HepG2 (cell line): ENCODE measurements around the gene IL27RA. TPM values are rescaled to one million over a fixed set of nuclear protein-coding genes. Genes with fewer than 3 reads are reported as not detected.

Source experiments
- ARHGAP35 ChIP-seq: sonication (generic); formaldehyde crosslinking; IDR thresholded peaks from 2 replicates; pipeline ENCODE4 v1.9.0; 2022; ENCODE audit warnings: mild to moderate bottlenecking, inconsistent platforms, moderate library complexity, missing genetic modification reagents, borderline replicate concordance
- ARNT2 ChIP-seq: sonication (generic); formaldehyde crosslinking; IDR thresholded peaks from 2 replicates; pipeline ENCODE4 v1.8.0; 2022; ENCODE audit warnings: mild to moderate bottlenecking, low read depth, missing genetic modification reagents, moderate library complexity
- FOXO1 ChIP-seq: sonication (generic); formaldehyde crosslinking; IDR thresholded peaks from 2 replicates; pipeline ENCODE4 v1.4.0; 2020; ENCODE audit warnings: missing genetic modification reagents
- HDAC1 ChIP-seq: sonication (generic); formaldehyde crosslinking; IDR thresholded peaks from 2 replicates; pipeline ENCODE4 v1.5.1; 2020; ENCODE audit warnings: mild to moderate bottlenecking, missing genetic modification reagents
- KLF16 ChIP-seq, 2 experiments: sonication (generic) in 1 of 2; formaldehyde crosslinking in 1 of 2; IDR thresholded peaks; 2 replicates each; pipeline versions ENCODE4 v1.6.1 to v1.8.0; 2016 to 2023; ENCODE audit warnings: missing genetic modification reagents in 2 of 2, missing compliant biosample characterization in 1 of 2
- MED8 ChIP-seq: sonication (generic); formaldehyde crosslinking; IDR thresholded peaks from 2 replicates; pipeline ENCODE4 v1.8.1; 2023; ENCODE audit warnings: mild to moderate bottlenecking, missing genetic modification reagents; ENCODE audit not compliant: insufficient replicate concordance
- MXD1 ChIP-seq: sonication (generic); formaldehyde crosslinking; IDR thresholded peaks from 2 replicates; pipeline ENCODE4 v1.4.0; 2020; ENCODE audit warnings: mild to moderate bottlenecking, missing genetic modification reagents
- PHB2 ChIP-seq: fragments of 450-650 bp; IDR thresholded peaks from 2 replicates; pipeline ENCODE4 v1.6.1; 2018; ENCODE audit not compliant: partially characterized antibody
- TEAD2 ChIP-seq: sonication (generic); formaldehyde crosslinking; IDR thresholded peaks from 2 replicates; pipeline ENCODE4 v1.9.0; 2021; ENCODE audit warnings: missing genetic modification reagents
- ZFP41 ChIP-seq: sonication (generic); formaldehyde crosslinking; IDR thresholded peaks from 2 replicates; pipeline ENCODE4 v1.4.0; 2020; ENCODE audit warnings: mild to moderate bottlenecking, missing genetic modification reagents, borderline replicate concordance
- ZNF407 ChIP-seq: sonication (generic); formaldehyde crosslinking; IDR thresholded peaks from one replicate; pipeline ENCODE4 v1.5.1; 2020; ENCODE audit warnings: mild to moderate bottlenecking, missing genetic modification reagents; ENCODE audit errors: not compliant biosample characterization
- ZNF44 ChIP-seq: sonication (generic); formaldehyde crosslinking; IDR thresholded peaks from 2 replicates; pipeline ENCODE4 v1.5.1; 2020; ENCODE audit warnings: mild to moderate bottlenecking, missing genetic modification reagents
- ZNF746 ChIP-seq: sonication (generic); formaldehyde crosslinking; IDR thresholded peaks from 2 replicates; pipeline ENCODE4 v1.8.0; 2022; ENCODE audit warnings: mild to moderate bottlenecking, missing genetic modification reagents
- ZSCAN9 ChIP-seq: IDR thresholded peaks from 2 replicates; pipeline ENCODE4 v1.6.1; 2016; ENCODE audit warnings: borderline replicate concordance
- polyA plus RNA-seq, 8 experiments: library from polyadenylated mRNA; depleted of rRNA in 3 of 8; stranded (reverse) in 7 of 8; unstranded in 1 of 8; fragments of >200 nt; fragmentation: Illumina TruSeq in 4 of 8; extraction: Trizol in 4 of 8; gene quantifications; 2 replicates each; pipeline versions ENCODE4 v1.2.1 to v1.2.3, GENCODE V29; 2011 to 2016; ENCODE audit warnings: low read depth in 4 of 8, missing spikeins in 1 of 8, mixed read lengths in 1 of 8; ENCODE audit not compliant: insufficient read depth in 1 of 8
- total RNA-seq, 5 experiments: library from RNA; depleted of rRNA; stranded (reverse); fragments of >200 nt; fragmentation: Illumina TruSeq; extraction: Trizol; gene quantifications; 2 replicates each; pipeline ENCODE4 v1.2.3, GENCODE V29; 2016; ENCODE audit warnings: low read depth in 1 of 5
- TF ChIP-seq, protein P1 (sequence below): sonication (generic); formaldehyde crosslinking; IDR thresholded peaks from 2 replicates; pipeline ENCODE4 v1.4.0; 2020; ENCODE audit warnings: missing genetic modification reagents
- TF ChIP-seq, protein P2 (sequence below): sonication (generic); formaldehyde crosslinking; IDR thresholded peaks from 2 replicates; pipeline ENCODE4 v1.4.0; 2020; ENCODE audit warnings: mild to moderate bottlenecking, missing genetic modification reagents, borderline replicate concordance

Gene IL27RA
- total and polyA plus RNA-seq, 2 of the 13 experiments (the other 11 are each of a cell fraction or from before 2014, with no cell fraction given): 3.5 to 8.1 TPM

DNA sequence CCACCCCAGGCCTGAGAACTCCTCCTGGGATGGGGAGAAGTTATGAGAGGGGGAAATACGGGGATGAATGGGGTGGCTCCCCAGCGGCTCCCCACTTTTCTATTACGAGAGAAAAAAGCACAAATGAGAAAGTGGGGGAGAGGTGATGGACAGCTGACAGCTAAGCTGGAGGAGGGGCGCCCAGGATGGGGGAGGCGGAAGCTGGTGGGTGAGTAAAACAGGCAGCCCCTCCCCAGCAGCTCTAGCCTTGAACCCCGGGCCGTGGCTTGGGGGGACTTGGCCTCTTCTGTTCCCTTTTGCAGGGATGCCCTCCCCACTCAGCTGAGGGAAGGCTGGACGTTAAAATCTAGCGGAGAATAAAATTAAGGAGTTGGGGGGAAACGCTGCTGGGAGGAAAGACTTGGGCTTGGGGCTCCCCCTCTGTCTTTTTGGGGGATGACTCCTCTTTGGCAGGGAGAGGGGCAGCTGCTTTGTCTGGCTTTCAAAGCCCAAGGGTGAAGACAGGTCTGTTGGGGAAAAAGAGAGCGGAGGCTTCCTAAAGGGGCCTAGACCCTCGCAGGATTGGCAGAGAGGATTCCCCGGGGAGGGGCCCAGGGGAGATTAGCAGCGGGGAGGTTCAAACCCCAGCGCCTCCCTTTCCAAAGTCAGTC, 60.4 kb downstream of the IL27RA start (continued):
- TF ChIP-seq, protein P1, sequence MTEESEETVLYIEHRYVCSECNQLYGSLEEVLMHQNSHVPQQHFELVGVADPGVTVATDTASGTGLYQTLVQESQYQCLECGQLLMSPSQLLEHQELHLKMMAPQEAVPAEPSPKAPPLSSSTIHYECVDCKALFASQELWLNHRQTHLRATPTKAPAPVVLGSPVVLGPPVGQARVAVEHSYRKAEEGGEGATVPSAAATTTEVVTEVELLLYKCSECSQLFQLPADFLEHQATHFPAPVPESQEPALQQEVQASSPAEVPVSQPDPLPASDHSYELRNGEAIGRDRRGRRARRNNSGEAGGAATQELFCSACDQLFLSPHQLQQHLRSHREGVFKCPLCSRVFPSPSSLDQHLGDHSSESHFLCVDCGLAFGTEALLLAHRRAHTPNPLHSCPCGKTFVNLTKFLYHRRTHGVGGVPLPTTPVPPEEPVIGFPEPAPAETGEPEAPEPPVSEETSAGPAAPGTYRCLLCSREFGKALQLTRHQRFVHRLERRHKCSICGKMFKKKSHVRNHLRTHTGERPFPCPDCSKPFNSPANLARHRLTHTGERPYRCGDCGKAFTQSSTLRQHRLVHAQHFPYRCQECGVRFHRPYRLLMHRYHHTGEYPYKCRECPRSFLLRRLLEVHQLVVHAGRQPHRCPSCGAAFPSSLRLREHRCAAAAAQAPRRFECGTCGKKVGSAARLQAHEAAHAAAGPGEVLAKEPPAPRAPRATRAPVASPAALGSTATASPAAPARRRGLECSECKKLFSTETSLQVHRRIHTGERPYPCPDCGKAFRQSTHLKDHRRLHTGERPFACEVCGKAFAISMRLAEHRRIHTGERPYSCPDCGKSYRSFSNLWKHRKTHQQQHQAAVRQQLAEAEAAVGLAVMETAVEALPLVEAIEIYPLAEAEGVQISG: no peak
- TF ChIP-seq MED8 (CRISPR knock-in tag) (no peak), ZNF407 (CRISPR knock-in tag) (no peak), ZFP41 (CRISPR knock-in tag) (no peak), ARNT2 (no peak), HDAC1 (CRISPR knock-in tag) (0 out of 2 replicates have a peak, but pooled peaks have one; percentile 41), KLF16 (CRISPR knock-in tag; IDR thresholded peaks at IDR 0.05) (no peak), ZNF44 (CRISPR knock-in tag) (no peak), MXD1 (CRISPR knock-in tag) (no peak), ARHGAP35 (no peak), ZNF746 (CRISPR knock-in tag) (0 out of 2 replicates have a peak, but pooled peaks have one; percentile 26), ZSCAN9 (CRISPR knock-in tag) (no peak), PHB2 (no peak), TEAD2 (CRISPR knock-in tag) (no peak), FOXO1 (CRISPR knock-in tag) (no peak)
- TF ChIP-seq, protein P2, sequence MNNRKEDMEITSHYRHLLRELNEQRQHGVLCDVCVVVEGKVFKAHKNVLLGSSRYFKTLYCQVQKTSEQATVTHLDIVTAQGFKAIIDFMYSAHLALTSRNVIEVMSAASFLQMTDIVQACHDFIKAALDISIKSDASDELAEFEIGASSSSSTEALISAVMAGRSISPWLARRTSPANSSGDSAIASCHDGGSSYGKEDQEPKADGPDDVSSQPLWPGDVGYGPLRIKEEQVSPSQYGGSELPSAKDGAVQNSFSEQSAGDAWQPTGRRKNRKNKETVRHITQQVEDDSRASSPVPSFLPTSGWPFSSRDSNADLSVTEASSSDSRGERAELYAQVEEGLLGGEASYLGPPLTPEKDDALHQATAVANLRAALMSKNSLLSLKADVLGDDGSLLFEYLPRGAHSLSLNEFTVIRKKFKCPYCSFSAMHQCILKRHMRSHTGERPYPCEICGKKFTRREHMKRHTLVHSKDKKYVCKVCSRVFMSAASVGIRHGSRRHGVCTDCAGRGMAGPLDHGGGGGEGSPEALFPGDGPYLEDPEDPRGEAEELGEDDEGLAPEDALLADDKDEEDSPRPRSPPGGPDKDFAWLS (CRISPR knock-in tag): no peak
